SK-N-SH treated with all-trans-retinoic acid at 6 μM for 48 hours (cell line): ENCODE measurements around the gene DISP1.

ENCODE experiments used
- ISL1 ChIP-seq: fragments of 250-450 bp; sonication (Bioruptor Pico); IDR thresholded peaks from 2 replicates; pipeline ENCODE4 v2.1.2; 2022; ENCODE audit warnings: mild to moderate bottlenecking, moderate library complexity
- ZFP3 ChIP-seq: fragments of 250-450 bp; sonication (Bioruptor Pico); IDR thresholded peaks from 2 replicates; pipeline ENCODE4 v1.5.0; 2020; ENCODE audit warnings: mild to moderate bottlenecking, moderate library complexity
- ZNF70 ChIP-seq: fragments of 450-650 bp; formaldehyde crosslinking; IDR thresholded peaks from 2 replicates; pipeline ENCODE4 v1.5.0; 2020; ENCODE audit warnings: mild to moderate bottlenecking, moderate library complexity
- TF ChIP-seq, protein P1 (sequence below): fragments of 250-450 bp; sonication (Bioruptor Pico); IDR thresholded peaks from 2 replicates; pipeline ENCODE4 v1.5.0; 2020; ENCODE audit warnings: mild to moderate bottlenecking, moderate library complexity

DNA sequence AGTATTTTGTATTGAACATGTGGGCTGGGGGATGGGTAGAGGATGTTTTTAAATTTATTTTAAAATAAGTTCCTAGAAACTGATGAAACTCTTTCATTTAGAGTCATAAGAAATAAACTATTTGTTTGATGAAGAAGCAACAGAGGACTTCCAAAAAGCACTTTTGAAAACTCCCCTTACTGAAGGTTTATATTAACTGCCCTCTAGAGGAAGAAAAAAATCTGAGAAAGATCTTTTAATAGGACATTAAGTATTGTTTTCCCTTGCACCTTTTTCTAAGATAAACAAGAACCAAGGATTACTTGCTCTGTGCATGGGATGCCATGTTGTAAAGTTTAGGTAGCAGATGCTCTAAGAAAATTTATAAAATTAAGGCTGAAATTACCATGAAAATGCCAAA, 14.1 kb downstream of the DISP1 start:
- no peak for TF ChIP-seq ZNF70 (CRISPR knock-in tag)
- no peak for TF ChIP-seq ISL1
- TF ChIP-seq, protein P1, sequence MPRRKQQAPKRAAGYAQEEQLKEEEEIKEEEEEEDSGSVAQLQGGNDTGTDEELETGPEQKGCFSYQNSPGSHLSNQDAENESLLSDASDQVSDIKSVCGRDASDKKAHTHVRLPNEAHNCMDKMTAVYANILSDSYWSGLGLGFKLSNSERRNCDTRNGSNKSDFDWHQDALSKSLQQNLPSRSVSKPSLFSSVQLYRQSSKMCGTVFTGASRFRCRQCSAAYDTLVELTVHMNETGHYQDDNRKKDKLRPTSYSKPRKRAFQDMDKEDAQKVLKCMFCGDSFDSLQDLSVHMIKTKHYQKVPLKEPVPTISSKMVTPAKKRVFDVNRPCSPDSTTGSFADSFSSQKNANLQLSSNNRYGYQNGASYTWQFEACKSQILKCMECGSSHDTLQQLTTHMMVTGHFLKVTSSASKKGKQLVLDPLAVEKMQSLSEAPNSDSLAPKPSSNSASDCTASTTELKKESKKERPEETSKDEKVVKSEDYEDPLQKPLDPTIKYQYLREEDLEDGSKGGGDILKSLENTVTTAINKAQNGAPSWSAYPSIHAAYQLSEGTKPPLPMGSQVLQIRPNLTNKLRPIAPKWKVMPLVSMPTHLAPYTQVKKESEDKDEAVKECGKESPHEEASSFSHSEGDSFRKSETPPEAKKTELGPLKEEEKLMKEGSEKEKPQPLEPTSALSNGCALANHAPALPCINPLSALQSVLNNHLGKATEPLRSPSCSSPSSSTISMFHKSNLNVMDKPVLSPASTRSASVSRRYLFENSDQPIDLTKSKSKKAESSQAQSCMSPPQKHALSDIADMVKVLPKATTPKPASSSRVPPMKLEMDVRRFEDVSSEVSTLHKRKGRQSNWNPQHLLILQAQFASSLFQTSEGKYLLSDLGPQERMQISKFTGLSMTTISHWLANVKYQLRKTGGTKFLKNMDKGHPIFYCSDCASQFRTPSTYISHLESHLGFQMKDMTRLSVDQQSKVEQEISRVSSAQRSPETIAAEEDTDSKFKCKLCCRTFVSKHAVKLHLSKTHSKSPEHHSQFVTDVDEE (CRISPR knock-in tag): no peak
- TF ChIP-seq ZFP3 (CRISPR knock-in tag): no peak
